Measurements from ENCODE around the gene BAIAP2.
A peak's percentile ranks its signal among the peaks of the same experiment; 100 is the strongest.

BAIAP2 gene

DNA sequence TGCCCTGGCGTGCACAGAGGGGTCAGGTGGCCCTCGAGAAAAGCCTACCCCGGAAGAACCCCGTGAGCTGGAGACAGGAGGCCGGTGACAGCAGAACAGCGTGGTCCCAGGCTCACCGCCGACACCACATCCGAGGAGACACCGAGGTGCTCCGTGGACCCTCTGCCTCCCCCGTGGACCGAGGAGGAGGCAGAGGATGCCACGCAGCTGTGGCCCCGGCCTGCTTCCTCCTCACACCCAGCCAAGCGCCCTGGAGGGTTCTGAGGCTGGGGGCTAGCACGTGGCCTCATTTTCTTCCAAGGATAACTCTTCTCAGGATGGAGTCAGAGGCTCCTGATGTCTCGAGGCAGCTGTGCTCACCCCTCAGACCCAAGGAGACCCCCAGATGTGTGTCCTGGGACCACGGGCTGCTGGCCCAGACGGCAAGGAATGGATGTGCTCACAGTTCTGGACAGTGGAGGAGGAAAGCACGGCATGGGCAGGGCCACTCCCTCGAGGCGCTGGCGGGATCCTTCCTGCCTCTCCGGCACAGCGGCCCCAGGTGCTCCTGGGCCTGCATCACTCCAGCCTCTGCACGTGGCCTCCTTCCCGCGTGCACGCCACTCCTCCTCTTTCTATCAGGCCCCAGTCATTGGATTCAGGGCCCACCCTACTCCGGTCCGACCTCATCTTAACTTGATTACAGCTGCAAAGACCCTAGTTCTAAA, 125.9 kb downstream of the BAIAP2 start:
- H3K36me3 ChIP-seq (ENCODE audit: control insufficient read depth in 5 of 5, insufficient read depth in 5 of 5, low read length in 5 of 5): no peaks in the 10 kb centered on the region
- H3K4me1 ChIP-seq (ENCODE audit: control insufficient read depth in 5 of 5, insufficient read depth in 5 of 5, low read length in 5 of 5): peaks cover 0 to 23% (median 11%) of the 10 kb centered on the region in 5 donors
- H3K4me3 ChIP-seq (ENCODE audit: low read depth in 1 of 5, low read length in 5 of 5): peak overlapping the region in 3 of 5 donors; percentile 11 to 65 (median 58)
- no peaks in the 10 kb centered on the region for H3K9me3 ChIP-seq (ENCODE audit: control insufficient read depth in 5 of 5, low read length in 5 of 5)
- H3K27ac ChIP-seq (ENCODE audit: low read depth, low read length): no peak overlapping the region
- H3K9ac ChIP-seq (ENCODE audit: low read length in 5 of 5): peak overlapping the region in 2 of 5 donors; percentile 28 to 53
- H3K27me3 ChIP-seq (ENCODE audit: control insufficient read depth in 5 of 5, insufficient read depth in 4 of 5, low read length in 5 of 5): peaks cover 19 to 47% (median 30%) of the 10 kb centered on the region in 5 donors

DNA sequence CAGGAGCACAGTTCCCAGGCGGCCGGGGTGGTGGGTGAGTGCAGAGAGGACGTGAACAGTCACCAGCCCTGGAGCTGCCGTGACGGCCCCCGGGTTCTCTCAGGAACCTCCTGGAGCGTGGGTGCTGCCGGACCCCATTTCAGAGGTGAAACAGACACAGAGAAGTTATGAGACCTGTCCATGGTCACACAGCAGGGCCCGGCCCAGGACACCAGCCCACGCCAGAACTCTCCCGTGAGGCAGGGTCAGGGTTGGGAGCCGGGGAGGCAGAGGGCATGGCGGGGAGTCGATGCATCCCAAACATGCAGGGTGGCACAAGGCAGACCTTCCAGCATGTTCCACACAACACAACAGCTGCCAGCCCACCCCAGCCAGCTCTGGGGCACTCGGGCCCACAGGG, 126.6 kb downstream of the BAIAP2 start:
- H3K36me3 ChIP-seq (ENCODE audit: control insufficient read depth in 5 of 5, insufficient read depth in 5 of 5, low read length in 5 of 5): no peaks in the 10 kb centered on the region
- H3K4me3 ChIP-seq (ENCODE audit: low read depth in 1 of 5, low read length in 5 of 5): no peak overlapping the region
- H3K27ac ChIP-seq (ENCODE audit: low read depth, low read length): no peak overlapping the region
- H3K27me3 ChIP-seq (ENCODE audit: control insufficient read depth in 5 of 5, insufficient read depth in 4 of 5, low read length in 5 of 5): peaks cover 19 to 48% (median 31%) of the 10 kb centered on the region in 5 donors
- no peaks in the 10 kb centered on the region for H3K9me3 ChIP-seq (ENCODE audit: control insufficient read depth in 5 of 5, low read length in 5 of 5)
- peaks cover 0 to 25% (median 11%) of the 10 kb centered on the region in 5 donors for H3K4me1 ChIP-seq (ENCODE audit: control insufficient read depth in 5 of 5, insufficient read depth in 5 of 5, low read length in 5 of 5)
- H3K9ac ChIP-seq (ENCODE audit: low read length in 5 of 5): no peak overlapping the region

DNA sequence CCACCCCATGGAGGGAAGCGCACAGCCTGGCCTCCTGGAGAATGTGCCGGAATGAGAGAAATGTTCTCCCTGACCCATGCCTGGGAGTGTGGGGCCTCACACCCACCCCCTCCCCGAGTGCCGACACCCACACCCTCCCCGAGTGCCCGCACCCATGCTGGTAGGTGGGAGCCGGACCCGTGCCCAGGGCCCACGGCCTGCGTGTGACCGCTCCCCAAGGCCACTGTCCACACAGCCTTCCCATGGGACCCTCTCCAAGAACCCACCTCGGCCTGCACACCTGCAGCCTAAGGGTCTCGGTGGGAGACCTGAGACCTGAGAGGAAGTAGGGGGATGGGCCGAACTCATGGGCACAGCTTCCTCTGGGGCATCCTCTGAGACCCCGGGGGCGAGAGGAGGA, 127.0 kb downstream of the BAIAP2 start:
- Histone ChIP-seq H3K4me1 (ENCODE audit: control insufficient read depth in 5 of 5, insufficient read depth in 5 of 5, low read length in 5 of 5) (peaks cover 0 to 25% (median 11%) of the 10 kb centered on the region in 5 donors), H3K4me3 (ENCODE audit: low read depth in 1 of 5, low read length in 5 of 5) (no peak overlapping the region), H3K9me3 (ENCODE audit: control insufficient read depth in 5 of 5, low read length in 5 of 5) (no peaks in the 10 kb centered on the region), H3K9ac (ENCODE audit: low read length in 5 of 5) (no peak overlapping the region), H3K27me3 (ENCODE audit: control insufficient read depth in 5 of 5, insufficient read depth in 4 of 5, low read length in 5 of 5) (peaks cover 19 to 51% (median 35%) of the 10 kb centered on the region in 5 donors), H3K36me3 (ENCODE audit: control insufficient read depth in 5 of 5, insufficient read depth in 5 of 5, low read length in 5 of 5) (no peaks in the 10 kb centered on the region), H3K27ac (ENCODE audit: low read depth, low read length) (no peak overlapping the region)

DNA sequence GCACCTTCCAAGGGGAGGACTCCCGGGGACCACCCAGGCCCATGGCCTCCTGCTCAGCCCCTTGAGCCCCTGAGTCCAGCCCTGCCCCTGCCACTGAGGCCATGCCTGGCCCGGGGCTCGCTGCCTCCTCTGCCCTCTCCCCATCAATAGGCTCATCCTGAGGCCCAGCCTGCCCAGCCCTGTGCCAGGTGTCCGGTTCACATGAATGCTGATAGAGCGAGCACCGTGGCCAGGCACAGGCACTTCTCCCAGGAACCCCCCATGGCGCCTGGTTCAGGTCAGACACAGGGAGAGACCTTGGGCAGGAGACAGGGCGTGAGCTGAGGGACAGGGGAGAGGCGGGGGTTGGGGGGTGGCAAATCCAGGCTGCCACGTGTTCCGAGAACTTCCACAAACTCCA, 127.5 kb downstream of the BAIAP2 start:
- Histone ChIP-seq H3K4me1 (ENCODE audit: control insufficient read depth in 5 of 5, insufficient read depth in 5 of 5, low read length in 5 of 5) (peaks cover 0 to 25% (median 11%) of the 10 kb centered on the region in 5 donors), H3K4me3 (ENCODE audit: low read depth in 1 of 5, low read length in 5 of 5) (no peak overlapping the region), H3K9ac (ENCODE audit: low read length in 5 of 5) (no peak overlapping the region), H3K36me3 (ENCODE audit: control insufficient read depth in 5 of 5, insufficient read depth in 5 of 5, low read length in 5 of 5) (no peaks in the 10 kb centered on the region), H3K27me3 (ENCODE audit: control insufficient read depth in 5 of 5, insufficient read depth in 4 of 5, low read length in 5 of 5) (peaks cover 19 to 52% (median 38%) of the 10 kb centered on the region in 5 donors), H3K9me3 (ENCODE audit: control insufficient read depth in 5 of 5, low read length in 5 of 5) (no peaks in the 10 kb centered on the region), H3K27ac (ENCODE audit: low read depth, low read length) (no peak overlapping the region)

DNA sequence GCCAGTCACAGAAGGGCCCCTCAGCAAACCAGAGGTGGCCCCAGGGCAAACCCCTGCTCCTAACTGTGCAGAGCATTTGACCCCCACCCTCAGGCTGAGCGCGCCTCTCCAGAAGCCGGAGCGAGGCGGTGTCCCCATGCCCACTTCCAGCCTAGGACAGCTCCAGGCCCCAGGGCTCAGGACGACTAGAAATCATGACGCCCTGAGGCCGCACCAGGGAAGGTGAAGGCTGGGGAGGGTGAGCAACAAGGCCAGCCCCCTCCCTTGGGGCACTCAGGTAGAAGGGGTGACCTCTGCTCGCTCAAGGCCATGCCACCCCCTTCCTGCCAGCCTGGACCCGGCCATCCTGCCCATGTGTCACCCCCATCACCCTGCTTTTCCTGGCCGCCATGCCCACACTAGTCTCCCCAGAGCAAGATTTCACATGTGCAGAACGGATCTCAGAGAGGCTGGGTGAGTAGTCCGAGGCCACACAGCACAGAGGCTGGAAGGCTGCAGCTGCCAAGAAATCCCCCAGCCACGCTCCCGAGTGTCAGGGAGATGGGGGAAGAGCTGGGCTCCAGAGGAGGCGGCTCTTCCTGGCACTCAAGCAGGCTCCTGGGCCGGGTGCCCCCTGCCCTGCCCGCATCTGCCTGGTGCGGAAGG, 128.2 kb downstream of the BAIAP2 start:
- Histone ChIP-seq H3K9ac (ENCODE audit: low read length in 5 of 5) (no peak overlapping the region), H3K36me3 (ENCODE audit: control insufficient read depth in 5 of 5, insufficient read depth in 5 of 5, low read length in 5 of 5) (no peaks in the 10 kb centered on the region), H3K4me1 (ENCODE audit: control insufficient read depth in 5 of 5, insufficient read depth in 5 of 5, low read length in 5 of 5) (peaks cover 0 to 25% (median 11%) of the 10 kb centered on the region in 5 donors), H3K27ac (ENCODE audit: low read depth, low read length) (no peak overlapping the region), H3K4me3 (ENCODE audit: low read depth in 1 of 5, low read length in 5 of 5) (no peak overlapping the region), H3K9me3 (ENCODE audit: control insufficient read depth in 5 of 5, low read length in 5 of 5) (no peaks in the 10 kb centered on the region), H3K27me3 (ENCODE audit: control insufficient read depth in 5 of 5, insufficient read depth in 4 of 5, low read length in 5 of 5) (peaks cover 19 to 56% (median 38%) of the 10 kb centered on the region in 5 donors)

DNA sequence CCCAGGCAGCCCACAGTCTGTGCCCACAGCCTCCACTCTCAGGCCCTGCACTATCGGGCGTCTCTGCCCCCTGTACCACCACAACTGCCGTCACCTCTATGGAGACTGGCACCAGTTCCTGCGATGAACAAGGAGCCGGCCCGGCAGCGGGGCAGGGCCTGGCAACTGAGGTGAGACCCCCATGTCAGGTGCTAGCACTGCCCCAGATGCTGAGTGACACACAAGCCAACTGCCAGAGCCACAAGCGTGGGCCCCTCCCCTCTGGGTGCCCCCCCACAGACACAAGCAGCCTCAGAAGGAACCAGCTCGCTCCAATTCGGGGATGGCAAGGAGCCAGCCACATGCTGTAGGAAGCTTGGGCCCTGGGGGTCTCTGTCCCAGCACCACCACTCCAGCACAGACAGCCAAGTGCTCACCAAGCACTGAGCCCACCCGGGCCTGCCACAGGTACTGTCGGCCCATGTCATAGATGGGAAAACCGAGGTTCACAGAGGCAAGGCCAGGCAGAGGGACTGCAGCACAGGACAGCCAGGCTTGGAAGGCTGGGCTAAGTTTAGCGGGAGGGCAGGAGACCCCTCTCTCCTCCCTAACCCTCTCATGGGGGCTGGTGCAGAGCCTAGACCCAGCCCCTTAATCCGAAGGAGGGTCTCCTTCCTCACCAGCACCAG, 128.9 kb downstream of the BAIAP2 start:
- no peak overlapping the region for H3K27ac ChIP-seq (ENCODE audit: low read depth, low read length)
- no peaks in the 10 kb centered on the region for H3K36me3 ChIP-seq (ENCODE audit: control insufficient read depth in 5 of 5, insufficient read depth in 5 of 5, low read length in 5 of 5)
- H3K4me3 ChIP-seq (ENCODE audit: low read depth in 1 of 5, low read length in 5 of 5): no peak overlapping the region
- no peaks in the 10 kb centered on the region for H3K9me3 ChIP-seq (ENCODE audit: control insufficient read depth in 5 of 5, low read length in 5 of 5)
- peaks cover 19 to 56% (median 41%) of the 10 kb centered on the region in 5 donors for H3K27me3 ChIP-seq (ENCODE audit: control insufficient read depth in 5 of 5, insufficient read depth in 4 of 5, low read length in 5 of 5)
- no peak overlapping the region for H3K9ac ChIP-seq (ENCODE audit: low read length in 5 of 5)
- H3K4me1 ChIP-seq (ENCODE audit: control insufficient read depth in 5 of 5, insufficient read depth in 5 of 5, low read length in 5 of 5): peaks cover 0 to 25% (median 11%) of the 10 kb centered on the region in 5 donors

DNA sequence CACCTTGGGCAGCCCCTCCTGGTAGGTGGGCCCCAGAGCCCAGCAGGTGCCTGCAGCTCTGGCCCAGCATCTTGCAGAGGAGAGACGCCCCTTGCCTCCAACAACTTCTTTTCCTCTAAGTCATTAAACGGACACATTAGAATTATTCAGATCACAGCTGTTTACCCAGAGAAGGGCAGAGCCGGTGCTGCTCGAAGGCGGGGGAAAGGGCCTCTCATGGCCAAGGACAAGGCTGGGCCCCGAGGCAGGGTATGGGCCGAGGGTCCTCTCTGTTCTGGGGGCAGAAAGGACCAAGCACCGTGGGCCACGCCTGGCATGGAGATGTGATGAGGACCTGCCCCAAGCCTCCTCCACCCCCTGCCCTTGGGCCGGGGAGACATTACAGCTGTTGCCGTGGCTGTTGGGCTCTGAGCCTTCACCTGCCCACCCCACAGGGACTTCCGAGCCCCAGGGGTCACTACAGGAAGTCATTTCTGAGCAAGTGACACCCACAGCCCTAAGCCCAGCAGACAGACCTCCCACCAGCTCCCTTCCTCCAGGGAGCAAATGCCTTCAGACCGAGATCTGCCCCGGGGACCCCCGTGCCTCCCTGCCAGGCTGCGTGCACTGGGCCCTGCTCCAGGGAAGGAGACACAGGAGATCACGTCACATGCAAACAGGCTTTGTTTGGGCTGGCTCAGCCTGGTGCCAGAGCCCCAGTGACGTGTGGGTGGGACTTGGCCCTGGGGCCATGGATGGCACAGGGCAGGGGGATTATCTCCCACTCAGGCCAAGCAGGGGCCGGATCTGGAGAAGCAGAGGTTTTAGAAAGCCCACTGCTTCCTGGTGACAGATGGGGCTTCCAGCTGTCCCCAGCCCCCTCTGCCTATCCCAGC, 129.7 kb downstream of the BAIAP2 start:
- Histone ChIP-seq H3K4me1 (ENCODE audit: control insufficient read depth in 5 of 5, insufficient read depth in 5 of 5, low read length in 5 of 5) (peaks cover 0 to 21% (median 10%) of the 10 kb centered on the region in 5 donors), H3K27ac (ENCODE audit: low read depth, low read length) (no peak overlapping the region), H3K9ac (ENCODE audit: low read length in 5 of 5) (no peak overlapping the region), H3K27me3 (ENCODE audit: control insufficient read depth in 5 of 5, insufficient read depth in 4 of 5, low read length in 5 of 5) (peaks cover 19 to 53% (median 41%) of the 10 kb centered on the region in 5 donors), H3K9me3 (ENCODE audit: control insufficient read depth in 5 of 5, low read length in 5 of 5) (no peaks in the 10 kb centered on the region), H3K36me3 (ENCODE audit: control insufficient read depth in 5 of 5, insufficient read depth in 5 of 5, low read length in 5 of 5) (no peaks in the 10 kb centered on the region), H3K4me3 (ENCODE audit: low read depth in 1 of 5, low read length in 5 of 5) (no peak overlapping the region)

DNA sequence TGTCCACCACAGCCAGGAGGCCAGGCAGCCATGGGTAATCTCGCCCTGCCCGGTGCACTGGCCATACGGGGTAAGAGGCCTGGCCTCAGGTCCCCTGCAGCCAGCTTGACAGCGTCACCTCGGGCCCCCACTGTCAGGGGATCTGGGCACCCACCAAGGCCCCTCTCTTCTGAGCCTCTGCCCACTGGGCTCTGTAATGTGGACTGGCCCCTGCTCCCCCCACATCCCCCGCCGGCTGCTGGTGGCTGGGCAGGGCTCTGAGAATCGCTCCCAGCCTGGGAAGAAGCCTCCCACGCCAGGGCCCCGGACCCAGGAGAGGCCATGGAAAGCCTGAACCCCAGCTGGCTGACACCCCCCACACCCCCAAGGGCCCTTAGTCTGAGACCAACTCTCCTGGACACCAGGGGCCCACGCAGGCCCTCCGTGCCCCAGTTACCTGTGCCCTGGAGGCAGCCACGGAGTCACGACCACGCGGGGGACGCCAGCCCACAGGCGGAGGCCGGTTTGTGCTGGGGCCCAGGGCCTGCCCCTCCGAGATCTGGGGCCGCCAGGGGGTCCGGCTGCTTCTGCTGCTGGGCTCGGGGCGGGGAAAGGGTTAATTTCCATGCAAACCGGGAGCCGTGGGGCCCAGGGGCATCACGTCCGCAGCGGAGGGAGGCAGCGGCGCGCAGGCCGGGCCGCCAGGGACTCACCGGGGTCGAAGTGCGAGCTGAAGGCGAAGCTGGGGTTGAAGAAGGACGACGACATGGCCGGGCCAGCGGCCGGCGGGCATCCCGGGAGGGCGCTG, 130.5 kb downstream of the BAIAP2 start, which contains the start of gene PVALEF:
PVALEF (plus strand) TSS at position 262 of the 787 bp plus-strand sequence. CDS start 15,720 bp downstream, outside the sequence.
- no peak within 1 kb of the TSS for H3K9ac ChIP-seq (ENCODE audit: low read length in 5 of 5)
- peak within 1 kb of the TSS in 2 of 5 donors; percentile 40 to 47 for H3K4me3 ChIP-seq (ENCODE audit: low read depth in 1 of 5, low read length in 5 of 5)
- H3K36me3 ChIP-seq (ENCODE audit: control insufficient read depth in 5 of 5, insufficient read depth in 5 of 5, low read length in 5 of 5): no peaks in the 10 kb centered on the region
- peaks cover 16 to 49% (median 38%) of the 10 kb centered on the region in 5 donors for H3K27me3 ChIP-seq (ENCODE audit: control insufficient read depth in 5 of 5, insufficient read depth in 4 of 5, low read length in 5 of 5)
- no peaks in the 10 kb centered on the region for H3K9me3 ChIP-seq (ENCODE audit: control insufficient read depth in 5 of 5, low read length in 5 of 5)
- no peak within 1 kb of the TSS for H3K27ac ChIP-seq (ENCODE audit: low read depth, low read length)
- peaks cover 0 to 15% (median 5%) of the 10 kb centered on the region in 5 donors for H3K4me1 ChIP-seq (ENCODE audit: control insufficient read depth in 5 of 5, insufficient read depth in 5 of 5, low read length in 5 of 5)

DNA sequence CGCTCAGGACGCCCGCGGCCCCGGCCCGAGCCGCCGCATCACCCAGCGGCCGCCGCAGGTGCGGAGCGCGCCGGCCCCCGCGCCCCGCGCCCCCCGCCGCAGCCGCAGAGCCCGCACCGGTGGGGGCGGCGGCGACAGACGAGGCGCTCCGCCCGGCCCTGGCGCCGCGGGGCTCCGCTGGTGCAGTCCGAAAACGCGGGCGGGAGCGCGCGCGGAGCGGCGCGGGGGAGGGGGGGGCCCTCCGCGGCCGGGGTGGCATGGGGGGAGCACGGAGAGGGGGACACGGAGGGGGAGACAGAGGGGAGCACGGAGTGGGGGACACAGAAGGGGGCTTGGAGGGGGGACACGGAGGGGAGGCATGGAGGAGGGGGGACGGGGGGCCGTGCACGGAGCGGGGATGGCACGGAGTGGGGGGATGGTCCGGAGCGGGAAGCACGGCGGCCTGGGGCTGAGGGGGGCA, 131.1 kb downstream of the BAIAP2 start, which contains the start of gene AATK:
AATK (minus strand) TSS at position 189 of the 460 bp plus-strand sequence. CDS start 229 bp downstream, outside the sequence.
- H3K4me1 ChIP-seq (ENCODE audit: control insufficient read depth in 5 of 5, insufficient read depth in 5 of 5, low read length in 5 of 5): peaks cover 0 to 9% (median 5%) of the 10 kb centered on the region in 5 donors
- no peak within 1 kb of the TSS for H3K27ac ChIP-seq (ENCODE audit: low read depth, low read length)
- H3K9me3 ChIP-seq (ENCODE audit: control insufficient read depth in 5 of 5, low read length in 5 of 5): no peaks in the 10 kb centered on the region
- H3K36me3 ChIP-seq (ENCODE audit: control insufficient read depth in 5 of 5, insufficient read depth in 5 of 5, low read length in 5 of 5): no peaks in the 10 kb centered on the region
- peaks cover 14 to 49% (median 36%) of the 10 kb centered on the region in 5 donors for H3K27me3 ChIP-seq (ENCODE audit: control insufficient read depth in 5 of 5, insufficient read depth in 4 of 5, low read length in 5 of 5)
- H3K4me3 ChIP-seq (ENCODE audit: low read depth in 1 of 5, low read length in 5 of 5): peak within 1 kb of the TSS in 2 of 5 donors; percentile 40 to 47
- H3K9ac ChIP-seq (ENCODE audit: low read length in 5 of 5): no peak within 1 kb of the TSS
